Stimulated activated CD4-positive, alpha-beta T cell treated with anti-CD3 and anti-CD28 coated beads, TNF-alpha, amount 100 ng/mL, for 4 hours (primary cell): Measurements from ENCODE around the gene KLLN.
"Not testable (repeated sequence)": the region's sequence is repeated elsewhere in the genome, so short reads cannot be mapped to it uniquely, and the experiment has no call there.

Source experiments
- DNase-seq, 3 experiments: peaks; one replicate each; pipeline ENCODE4 v3.0.0-alpha.2; 2020; ENCODE audit warnings: low read depth in 3 of 3

Gene KLLN

DNA sequence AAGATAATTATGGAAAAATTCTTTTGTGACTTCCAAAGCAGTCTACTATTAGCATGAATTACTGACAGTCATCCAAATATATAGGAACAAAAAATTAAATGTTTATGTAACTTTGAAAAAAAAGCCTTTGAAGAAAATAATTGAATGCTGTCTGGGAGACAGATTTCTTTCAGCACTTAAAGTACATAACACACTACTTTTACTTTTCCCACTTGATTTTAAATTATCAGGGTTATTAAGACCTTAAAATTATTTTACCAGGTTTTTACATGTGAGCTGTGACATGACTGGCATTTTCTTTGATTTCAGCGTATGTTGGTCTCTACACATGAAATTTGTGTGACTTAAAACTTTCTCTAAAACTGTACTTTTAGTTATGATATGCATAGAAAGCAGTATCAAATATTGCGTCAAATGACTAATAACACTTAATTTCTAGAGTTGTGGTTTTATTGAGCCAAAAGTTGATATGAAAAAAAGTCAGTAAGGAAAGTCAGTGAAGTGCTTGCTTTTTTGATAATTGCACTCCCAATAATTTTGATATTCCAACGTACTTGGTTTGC, 3.2 kb upstream of the KLLN start:
- no peak for DNase-seq

DNA sequence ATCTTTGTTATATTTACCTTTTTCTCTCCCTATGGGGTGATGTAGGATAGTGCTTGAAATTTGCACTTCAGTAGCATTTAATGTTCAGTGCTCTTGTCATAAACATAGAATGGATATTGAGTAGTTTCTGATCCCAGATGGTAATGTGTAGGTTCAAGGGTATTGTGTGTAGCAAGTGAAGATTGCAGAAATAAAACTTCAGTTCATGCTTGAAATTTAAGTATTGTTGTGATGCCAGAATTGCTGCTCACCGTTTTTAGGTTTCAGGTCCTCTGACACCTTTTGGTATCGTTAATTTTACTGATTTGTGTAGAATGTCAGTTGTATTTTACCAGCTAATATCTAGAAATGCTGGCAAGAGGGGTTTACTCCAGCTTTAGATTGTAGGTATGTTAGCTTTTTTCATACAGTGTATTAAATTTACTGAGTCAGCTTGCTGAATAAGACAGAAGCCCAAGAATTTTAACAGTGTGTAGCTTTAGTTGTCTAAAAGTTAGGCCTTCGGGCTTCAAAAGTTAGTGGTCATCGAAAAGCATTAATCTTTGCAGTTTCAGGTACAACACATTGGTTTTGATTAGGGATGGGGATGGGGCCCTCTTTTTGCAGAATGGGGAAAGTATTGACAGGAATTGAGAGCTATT, 2.0 kb upstream of the KLLN start:
- no peak for DNase-seq

DNA sequence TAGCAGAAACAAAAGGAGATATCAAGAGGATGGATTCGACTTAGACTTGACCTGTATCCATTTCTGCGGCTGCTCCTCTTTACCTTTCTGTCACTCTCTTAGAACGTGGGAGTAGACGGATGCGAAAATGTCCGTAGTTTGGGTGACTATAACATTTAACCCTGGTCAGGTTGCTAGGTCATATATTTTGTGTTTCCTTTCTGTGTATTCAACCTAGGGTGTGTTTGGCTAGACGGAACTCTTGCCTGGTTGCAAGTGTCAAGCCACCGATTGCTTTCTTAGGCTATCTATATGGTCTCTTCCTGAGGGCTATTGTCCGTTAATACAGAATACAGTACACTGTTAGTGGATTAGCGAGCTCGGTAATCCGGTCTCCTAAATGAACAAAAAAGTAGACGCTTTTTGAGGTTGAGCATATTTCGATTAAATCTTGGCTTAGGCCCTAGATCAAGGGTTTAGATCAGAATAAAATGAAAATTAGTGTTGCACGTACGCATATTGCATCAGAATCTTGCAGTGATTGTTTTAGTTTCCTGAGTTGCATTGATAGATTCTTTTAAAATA, 1.2 kb upstream of the KLLN start:
- no peak for DNase-seq

DNA sequence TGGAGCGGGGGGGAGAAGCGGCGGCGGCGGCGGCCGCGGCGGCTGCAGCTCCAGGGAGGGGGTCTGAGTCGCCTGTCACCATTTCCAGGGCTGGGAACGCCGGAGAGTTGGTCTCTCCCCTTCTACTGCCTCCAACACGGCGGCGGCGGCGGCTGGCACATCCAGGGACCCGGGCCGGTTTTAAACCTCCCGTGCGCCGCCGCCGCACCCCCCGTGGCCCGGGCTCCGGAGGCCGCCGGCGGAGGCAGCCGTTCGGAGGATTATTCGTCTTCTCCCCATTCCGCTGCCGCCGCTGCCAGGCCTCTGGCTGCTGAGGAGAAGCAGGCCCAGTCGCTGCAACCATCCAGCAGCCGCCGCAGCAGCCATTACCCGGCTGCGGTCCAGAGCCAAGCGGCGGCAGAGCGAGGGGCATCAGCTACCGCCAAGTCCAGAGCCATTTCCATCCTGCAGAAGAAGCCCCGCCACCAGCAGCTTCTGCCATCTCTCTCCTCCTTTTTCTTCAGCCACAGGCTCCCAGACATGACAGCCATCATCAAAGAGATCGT, 690 bp upstream of the KLLN start:
- peak in 1 of 3 experiments; percentile 24 for DNase-seq

DNA sequence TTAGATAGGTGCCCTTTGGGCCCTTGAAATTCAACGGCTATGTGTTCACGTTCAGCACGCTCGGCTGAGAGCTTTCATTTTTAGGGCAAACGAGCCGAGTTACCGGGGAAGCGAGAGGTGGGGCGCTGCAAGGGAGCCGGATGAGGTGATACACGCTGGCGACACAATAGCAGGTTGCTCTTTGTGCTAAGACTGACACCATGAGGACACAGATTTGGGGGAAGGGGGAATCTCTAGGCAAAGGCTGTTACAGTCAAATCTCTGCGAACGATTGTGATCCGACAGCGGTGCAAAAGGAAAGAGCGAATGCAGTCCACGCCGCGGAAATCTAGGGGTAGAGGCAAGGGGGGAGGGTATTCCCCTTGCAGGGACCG, 667 bp downstream of the KLLN start:
- DNase-seq: peak in 1 of 3 experiments; percentile 44

DNA sequence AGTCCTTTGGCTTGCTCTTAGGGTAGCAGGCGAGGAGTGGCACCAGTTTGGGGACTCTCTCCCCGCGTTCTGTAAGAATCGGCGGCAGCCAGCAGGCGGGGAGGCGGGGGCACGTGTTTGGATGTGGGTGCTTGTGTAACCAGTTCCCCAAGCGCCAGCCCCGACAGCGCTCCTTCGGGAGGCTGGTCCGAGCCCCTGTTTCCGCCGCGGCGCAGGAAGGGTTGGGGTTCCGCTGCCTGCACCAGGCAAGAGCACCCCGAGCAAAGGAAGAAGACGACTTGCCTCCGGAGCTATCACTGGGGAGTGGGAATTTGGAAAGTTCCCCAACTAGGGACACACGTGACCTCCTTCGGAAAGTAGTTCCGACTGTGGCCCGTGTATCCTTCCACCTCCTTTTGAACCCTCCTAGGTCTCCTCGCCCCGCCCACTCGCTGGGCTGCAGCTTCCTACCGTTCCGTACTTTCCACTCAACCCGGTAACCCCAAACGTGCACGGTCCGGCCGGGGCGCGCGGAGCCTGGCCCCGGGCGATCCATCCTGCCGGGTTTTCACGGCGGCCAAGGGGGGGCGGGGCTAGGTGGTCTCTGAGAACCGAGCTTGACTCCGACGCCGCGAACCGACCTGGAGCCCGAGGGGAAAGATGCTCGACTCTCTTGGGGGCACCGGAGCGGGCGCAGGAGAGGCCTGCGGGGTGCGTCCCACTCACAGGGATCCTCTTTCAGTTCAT, 1.2 kb downstream of the KLLN start:
- peak; percentile 85 to 90 (median 88) for DNase-seq

DNA sequence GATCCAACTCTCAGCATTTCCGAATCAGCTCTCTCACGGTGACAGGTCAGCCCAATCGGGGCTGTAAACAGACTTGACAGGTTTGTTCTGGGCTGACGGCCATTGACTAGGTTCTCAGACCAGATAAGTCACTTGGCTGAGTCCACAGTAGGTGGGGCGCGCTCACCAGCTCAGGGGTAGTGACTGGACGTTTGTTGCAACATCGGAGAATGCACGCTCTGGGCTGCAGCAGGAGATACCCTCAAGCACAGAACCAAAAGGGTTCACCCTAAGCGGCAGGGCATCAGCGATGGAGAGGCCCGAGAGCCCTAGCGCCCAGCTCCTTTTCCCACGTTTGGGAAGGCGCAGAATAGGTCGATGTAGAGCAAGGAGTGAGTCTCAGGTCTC, 1.8 kb downstream of the KLLN start:
- DNase-seq: no peak

DNA sequence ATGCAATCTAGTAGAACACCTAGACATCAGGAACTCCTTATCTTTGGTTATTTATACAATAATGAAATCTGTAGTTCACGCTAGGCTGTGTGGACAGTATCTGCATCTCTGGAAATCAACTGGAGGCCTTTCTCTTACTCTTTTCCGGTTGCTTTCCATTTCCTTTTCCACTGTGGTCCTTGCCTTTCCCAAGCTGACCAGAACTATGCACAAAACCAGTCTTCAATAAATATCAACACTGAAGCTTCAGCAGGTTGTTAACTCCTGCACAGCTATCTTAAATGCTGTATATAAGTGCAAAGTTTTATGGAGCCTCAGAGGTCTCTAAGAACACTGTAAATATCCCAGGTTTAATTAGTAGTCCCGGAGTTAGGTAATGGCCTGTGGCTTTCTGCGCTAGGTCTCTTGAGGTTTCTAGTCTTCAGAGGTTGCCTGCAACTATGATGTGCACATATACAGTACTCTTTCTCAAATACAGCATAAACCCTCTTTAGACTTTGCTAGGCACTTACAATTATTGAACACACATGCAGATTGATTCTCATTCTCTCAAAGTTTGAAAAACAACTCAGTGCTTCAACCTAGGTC, 2.4 kb downstream of the KLLN start:
- DNase-seq: no peak

DNA sequence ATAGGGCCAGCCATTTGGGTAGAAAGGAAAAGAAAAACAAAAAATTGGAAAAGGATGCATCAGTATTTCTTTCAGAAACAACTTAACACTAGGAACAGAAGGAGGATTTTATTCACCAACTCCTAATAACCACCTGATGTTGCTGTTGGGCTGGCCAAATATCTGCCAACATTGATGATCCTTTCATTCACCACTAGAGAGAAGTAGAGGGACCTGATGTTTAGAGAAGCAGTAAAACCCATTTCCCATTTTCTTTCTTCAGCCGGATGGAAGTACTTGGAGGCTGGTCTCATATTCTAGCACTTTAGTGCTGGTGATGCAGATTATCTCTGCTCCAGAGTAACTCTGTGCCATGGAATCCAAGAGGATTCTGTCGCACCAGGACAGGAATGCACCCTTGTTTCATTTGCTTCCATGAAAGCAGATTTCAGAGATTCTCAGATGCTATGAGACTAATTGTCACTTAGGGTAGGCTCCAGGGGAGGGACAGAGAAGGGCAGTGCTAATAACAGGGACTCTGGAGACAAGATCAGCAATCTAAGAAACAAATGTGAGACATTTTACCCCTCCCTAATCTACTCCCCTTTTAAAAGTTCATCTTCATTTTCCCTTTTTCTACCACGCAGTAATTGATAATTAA, 3.1 kb downstream of the KLLN start:
- no peak for DNase-seq

DNA sequence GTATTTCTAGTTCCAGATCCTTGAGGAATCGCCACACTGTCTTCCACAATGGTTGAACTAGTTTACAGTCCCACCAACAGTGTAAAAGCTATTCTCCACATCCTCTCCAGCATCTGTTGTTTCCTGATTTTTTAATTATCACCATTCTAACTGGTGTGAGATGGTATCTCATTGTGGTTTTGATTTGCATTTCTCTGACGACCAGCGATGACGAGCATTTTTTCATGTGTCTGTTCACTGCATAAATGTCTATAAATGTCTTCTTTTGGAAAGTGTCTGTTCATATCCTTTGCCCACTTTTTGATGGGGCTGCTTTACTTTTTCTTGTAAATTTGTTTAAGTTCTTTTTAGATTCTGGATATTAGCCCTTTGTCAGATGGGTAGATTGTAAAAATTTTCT, 7.7 kb downstream of the KLLN start:
- not testable (repeated sequence) for DNase-seq

DNA sequence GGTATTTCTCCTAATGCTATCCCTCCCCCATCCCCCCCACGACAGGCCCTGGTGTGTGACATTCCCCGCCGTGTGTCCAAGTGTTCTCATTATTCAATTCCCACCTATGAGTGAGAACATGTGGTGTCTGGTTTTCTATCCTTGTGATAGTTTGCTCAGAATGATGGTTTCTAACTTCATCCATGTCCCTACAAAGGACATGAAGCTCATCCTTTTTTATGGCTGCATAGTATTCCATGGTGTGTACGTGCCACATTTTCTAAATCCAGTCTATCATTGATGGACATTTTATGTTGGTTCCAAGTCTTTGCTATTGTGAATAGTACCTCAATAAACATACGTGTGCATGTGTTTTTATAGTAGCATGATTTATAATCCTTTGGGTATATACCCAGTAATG, 8.1 kb downstream of the KLLN start:
- not testable (repeated sequence) for DNase-seq

DNA sequence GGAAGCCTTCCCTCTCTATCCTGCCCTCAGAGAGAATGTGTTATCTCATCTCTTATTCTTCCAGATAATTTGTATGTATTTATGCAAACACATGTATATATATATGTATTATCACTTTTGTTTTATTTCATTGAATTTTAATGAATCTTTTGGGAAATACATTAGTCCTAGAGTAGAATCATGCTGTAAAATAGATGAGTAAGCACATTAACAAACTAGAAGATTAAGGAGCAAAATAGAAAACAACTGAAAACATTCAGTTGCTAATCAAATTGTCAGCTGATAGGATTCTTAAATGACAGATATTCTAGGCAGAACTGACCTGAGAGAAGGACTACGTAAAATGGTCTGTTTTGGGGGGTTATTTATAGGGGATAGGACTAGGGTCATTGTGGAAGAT, 11.2 kb downstream of the KLLN start:
- no peak for DNase-seq

DNA sequence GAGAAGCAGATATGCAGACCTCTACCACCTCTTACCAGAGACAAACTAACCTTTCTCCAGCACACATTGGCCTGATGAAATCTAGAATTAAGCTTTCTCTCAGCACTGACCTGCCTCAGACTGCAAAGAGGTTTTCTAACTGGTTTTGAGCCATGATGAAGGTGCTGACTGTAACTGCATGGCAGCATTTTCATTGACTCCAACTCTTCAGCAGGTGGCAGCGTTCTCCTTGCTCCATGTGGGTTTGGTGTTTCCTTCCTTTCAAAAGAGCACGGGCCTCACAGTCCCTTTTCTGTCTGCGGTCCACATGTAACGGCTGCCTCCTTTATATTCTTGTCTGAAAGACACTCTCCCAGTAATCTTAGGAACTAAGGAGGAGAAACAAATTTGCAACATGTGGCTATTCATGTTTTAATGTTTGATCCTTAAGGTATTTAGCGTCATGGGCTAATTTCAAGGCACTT, 12.6 kb downstream of the KLLN start:
- DNase-seq: peak in 2 of 3 experiments; percentile 16 to 21

DNA sequence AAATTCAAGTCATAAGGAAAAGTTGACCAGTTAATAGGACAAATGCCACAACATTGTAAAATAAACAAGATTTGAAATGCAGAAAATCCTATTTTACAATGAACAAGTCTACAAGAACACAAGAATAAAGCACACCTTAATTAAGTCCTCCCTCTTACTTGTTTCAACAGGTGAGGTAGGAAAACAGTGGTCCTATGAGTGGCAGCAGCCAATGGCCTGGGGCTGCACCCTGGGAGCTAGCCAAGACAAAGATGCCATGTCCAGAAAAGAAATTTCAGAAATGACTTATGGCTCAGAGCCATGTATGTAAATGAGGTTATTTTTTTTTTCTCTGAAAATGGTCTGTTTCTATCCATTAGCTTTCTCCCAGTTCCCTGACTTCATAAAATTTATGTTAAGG, 14.3 kb downstream of the KLLN start:
- DNase-seq: no peak

DNA sequence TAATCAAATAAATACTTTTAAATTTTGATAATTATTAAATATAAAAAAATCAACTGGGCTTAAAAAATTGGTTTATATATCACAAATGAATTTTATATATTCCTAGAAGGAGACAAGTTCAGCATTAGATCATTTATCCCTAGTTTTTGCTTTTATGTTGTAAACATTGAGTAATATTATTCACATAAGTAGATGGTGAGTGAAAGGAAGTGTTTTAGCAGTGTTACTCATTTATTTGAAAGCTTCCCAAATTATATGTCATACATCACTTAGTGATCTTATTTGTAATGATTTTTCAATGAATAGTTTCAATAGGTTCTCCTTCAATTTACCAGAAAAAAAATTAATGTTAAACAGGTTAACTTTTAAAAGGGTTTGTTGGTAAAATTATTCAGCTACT, 15.8 kb downstream of the KLLN start:
- DNase-seq: no peak

DNA sequence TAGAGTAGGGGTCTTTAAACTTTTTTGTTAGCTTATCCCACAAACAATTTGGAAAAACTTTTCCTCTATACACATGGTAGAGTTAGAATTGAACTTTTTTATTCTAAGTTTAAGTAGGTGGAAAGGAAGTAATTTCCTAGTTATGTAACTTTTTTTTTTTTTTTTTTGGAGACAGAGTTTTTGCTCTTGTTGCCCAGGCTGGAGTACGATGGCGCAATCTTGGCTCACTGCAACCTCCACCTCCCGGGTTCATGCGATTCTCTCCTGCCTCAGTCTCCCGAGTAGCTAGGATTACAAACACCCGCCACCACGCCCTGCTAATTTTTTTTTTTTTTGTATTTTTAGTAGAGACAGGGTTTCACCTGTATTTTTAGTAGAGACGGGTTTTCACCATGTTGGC, 16.6 kb downstream of the KLLN start:
- DNase-seq: not testable (repeated sequence)

DNA sequence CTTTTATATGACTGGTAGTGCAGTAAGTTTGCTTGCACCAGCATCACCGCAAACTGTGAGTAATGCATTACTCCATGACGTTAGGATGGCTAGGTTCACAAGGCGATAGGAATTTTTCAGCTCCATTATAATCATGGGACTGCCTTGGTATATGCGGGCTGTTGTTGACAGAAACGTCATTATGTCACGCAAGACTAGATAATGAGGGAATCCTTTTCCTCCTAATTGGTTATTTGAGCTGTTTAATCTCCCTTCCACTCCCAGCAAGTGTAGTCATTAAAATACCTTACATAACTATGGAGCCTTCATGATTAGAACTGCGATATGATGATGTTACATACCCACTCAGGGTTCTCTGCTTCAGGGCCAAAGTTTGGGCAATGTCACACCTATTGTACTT, 17.3 kb downstream of the KLLN start:
- DNase-seq: no peak

DNA sequence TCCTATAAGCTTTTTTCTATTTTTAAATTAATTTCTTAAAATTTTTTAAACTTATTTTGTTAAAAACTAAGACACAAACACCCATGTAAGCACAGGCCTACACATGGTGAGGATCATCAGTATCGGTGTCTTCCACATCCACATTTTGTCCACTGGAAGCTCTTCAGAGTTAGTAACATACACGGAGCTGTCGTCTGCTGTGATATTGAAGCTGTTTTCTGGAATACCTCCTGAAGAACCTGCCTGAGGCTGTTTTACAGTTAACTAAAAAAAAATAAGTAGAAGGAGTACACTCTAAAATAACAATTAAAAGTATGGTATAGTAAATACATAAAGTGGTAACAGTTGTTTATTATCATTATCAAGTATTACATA, 17.7 kb downstream of the KLLN start:
- no peak for DNase-seq

DNA sequence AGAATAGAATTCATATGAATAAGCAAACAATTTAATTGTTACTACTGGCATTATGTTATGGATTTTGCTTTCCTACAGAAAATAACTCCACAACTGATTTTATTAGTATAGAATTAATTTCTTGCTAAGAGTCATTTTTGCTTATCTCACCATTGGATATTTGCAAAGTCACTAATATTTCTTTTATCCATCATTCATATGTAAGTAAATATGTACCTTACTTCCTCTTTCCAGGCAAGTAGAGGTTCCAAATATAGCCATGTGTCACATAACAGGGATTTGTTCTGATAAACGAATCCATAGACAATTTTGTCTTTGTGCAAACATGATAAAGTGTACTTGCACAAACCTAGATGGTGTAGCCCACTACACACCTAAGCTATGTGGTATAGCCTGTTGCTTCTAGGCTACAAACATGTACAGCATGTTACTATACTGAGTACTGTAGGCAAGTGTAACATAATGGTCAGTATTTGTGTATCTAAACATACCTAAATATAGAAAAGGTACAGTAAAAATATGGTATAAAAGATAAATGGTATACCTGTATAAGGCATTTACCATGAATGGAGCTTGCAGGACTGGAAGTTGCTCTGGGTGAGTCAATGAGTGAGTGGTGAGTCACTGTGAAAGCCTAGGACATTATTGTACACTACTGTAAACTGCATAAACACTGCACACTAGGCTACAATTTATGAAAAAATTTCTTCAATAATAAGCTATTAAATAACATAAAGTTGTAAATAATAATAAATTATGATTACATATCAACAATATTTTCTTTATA, 18.3 kb downstream of the KLLN start:
- no peak for DNase-seq

DNA sequence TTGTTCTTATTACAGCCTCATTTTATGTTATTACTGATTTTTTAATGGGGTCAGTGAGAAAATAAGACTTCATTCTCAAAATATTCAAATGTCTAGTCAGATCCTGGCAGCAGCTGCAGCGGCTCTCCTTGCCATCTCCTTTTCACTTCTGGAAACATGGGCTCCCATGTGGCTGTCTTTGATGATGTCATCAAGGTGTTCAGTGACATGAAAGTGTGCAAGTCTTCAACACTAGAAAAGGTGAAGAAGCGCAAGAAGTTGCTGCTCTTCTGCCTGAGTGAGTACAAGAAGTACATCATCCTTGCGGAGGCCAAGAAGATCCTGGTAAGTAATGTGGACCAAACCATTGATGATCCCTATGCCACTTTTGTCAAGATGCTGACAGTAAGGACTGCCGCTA, 19.6 kb downstream of the KLLN start:
- no peak for DNase-seq
